Epidermal melanocyte (primary cell): Measurements from ENCODE around the gene AP2B1.

Experiments
- DNase-seq: peaks from one replicate; pipeline ENCODE4 v3.0.0; 2011; ENCODE audit warnings: low spot score; ENCODE audit not compliant: insufficient read length

The AP2B1 gene

GRCh38 chr17:35728551-35728950 is 141.4 kb downstream of the AP2B1 start:
- no peak for DNase-seq

GRCh38 chr17:35729405-35729833 is 142.3 kb downstream of the AP2B1 start:
- no peak for DNase-seq

- no peak for DNase-seq
Measured at GRCh38 chr17:35730400-35731005, 143.4 kb downstream of the AP2B1 start.

- DNase-seq = peak; percentile 82
Measured at GRCh38 chr17:35731239-35731916, 144.3 kb downstream of the AP2B1 start, which contains the start of gene RASL10B. Gene RASL10B (plus strand): TSS chr17:35731639. CDS start chr17:35735185, 3,546 bp downstream.

GRCh38 chr17:35731917-35732805 is 145.0 kb downstream of the AP2B1 start:
- no peak for DNase-seq

- no peak for DNase-seq
Measured at GRCh38 chr17:35732806-35733136, 145.6 kb downstream of the AP2B1 start.

- no peak for DNase-seq
Measured at GRCh38 chr17:35733366-35733765, 146.2 kb downstream of the AP2B1 start.

GRCh38 chr17:35734396-35734795 is 147.3 kb downstream of the AP2B1 start:
- no peak for DNase-seq

GRCh38 chr17:35735036-35735805 is 148.1 kb downstream of the AP2B1 start:
- DNase-seq = no peak

GRCh38 chr17:35736236-35736635 is 149.1 kb downstream of the AP2B1 start:
- DNase-seq = no peak

- DNase-seq = no peak
Measured at GRCh38 chr17:35738519-35739133, 151.5 kb downstream of the AP2B1 start.

GRCh38 chr17:35740216-35740615 is 153.1 kb downstream of the AP2B1 start:
- no peak for DNase-seq

- DNase-seq = no peak
Measured at GRCh38 chr17:35740997-35741931, 154.1 kb downstream of the AP2B1 start.

- DNase-seq = no peak
Measured at GRCh38 chr17:35742496-35742895, 155.4 kb downstream of the AP2B1 start.

- peak; percentile 4 for DNase-seq
Measured at GRCh38 chr17:35742896-35743477, 155.9 kb downstream of the AP2B1 start.

GRCh38 chr17:35743626-35744328 is 156.7 kb downstream of the AP2B1 start:
- DNase-seq = peak; percentile 32

- DNase-seq = no peak
Measured at GRCh38 chr17:35744830-35745229, 157.7 kb downstream of the AP2B1 start.

- no peak for DNase-seq
Measured at GRCh38 chr17:35745246-35745645, 158.1 kb downstream of the AP2B1 start.
